A673 (cell line): ENCODE data around the gene GNLY. TPM values are rescaled to one million over a fixed set of nuclear protein-coding genes. Genes with fewer than 3 reads are reported as not detected.
"Not testable (repeated sequence)": the region's sequence is repeated elsewhere in the genome, so short reads cannot be mapped to it uniquely, and the experiment has no call there.

ENCODE experiments used
- BruUV-seq: library from RNA; stranded (reverse); fragments of 400-500 nt; replicated peaks from 2 replicates; lab custom pipeline; 2021; lab: Mats Ljungman, UMichigan
- CTCF ChIA-PET: fragments of 300-600 bp; sonication (Branson Sonifier 250); formaldehyde crosslinking; loops from one replicate; lab custom pipeline; 2022; ENCODE audit warnings: antibody characterized with exemption; lab: Charles Lee
- POLR2A ChIA-PET: fragments of 300-600 bp; sonication (Branson Sonifier 250); formaldehyde crosslinking; loops from one replicate; lab custom pipeline; 2022; ENCODE audit warnings: antibody characterized with exemption; ENCODE audit not compliant: low non-redundant PET; lab: Charles Lee
- DNase-seq: peaks from one replicate; pipeline ENCODE4 v3.0.0-alpha.2; 2015; ENCODE audit warnings: low spot score
- H3K27ac ChIP-seq: fragments of 200-600 bp; sonication (generic); 2 replicates; pipeline ENCODE4 v1.5.1; 2016; ENCODE audit warnings: mixed run types, low read depth, mild to moderate bottlenecking, mixed read lengths, antibody characterized with exemption, low read length; ENCODE audit not compliant: poor library complexity, severe bottlenecking
- H3K27me3 ChIP-seq: fragments of 200-600 bp; sonication (generic); replicated peaks from 2 replicates; pipeline ENCODE4 v1.6.1; 2017; ENCODE audit warnings: mixed run types, low read depth, mild to moderate bottlenecking, mixed read lengths, antibody characterized with exemption, low read length; ENCODE audit not compliant: insufficient read depth, poor library complexity
- H3K36me3 ChIP-seq: fragments of 200-600 bp; sonication (generic); 2 replicates; pipeline ENCODE4 v1.6.1; 2016; ENCODE audit warnings: mixed run types, mild to moderate bottlenecking, mixed read lengths, antibody characterized with exemption, low read length; ENCODE audit not compliant: insufficient read depth, poor library complexity, severe bottlenecking
- H3K4me1 ChIP-seq: fragments of 200-600 bp; sonication (generic); 2 replicates; pipeline ENCODE4 v1.6.1; 2017; ENCODE audit warnings: mixed run types, mild to moderate bottlenecking, mixed read lengths, antibody characterized with exemption, low read length; ENCODE audit not compliant: insufficient read depth, poor library complexity, severe bottlenecking
- H3K4me3 ChIP-seq: fragments of 200-600 bp; sonication (generic); 2 replicates; pipeline ENCODE4 v1.5.1; 2016; ENCODE audit warnings: low read depth, mixed run types, mild to moderate bottlenecking, mixed read lengths, low read length; ENCODE audit not compliant: poor library complexity, severe bottlenecking
- H3K9me3 ChIP-seq: fragments of 200-600 bp; sonication (generic); 2 replicates; pipeline ENCODE4 v1.6.1; 2016; ENCODE audit warnings: mixed run types, low read depth, mild to moderate bottlenecking, mixed read lengths, antibody characterized with exemption, low read length; ENCODE audit not compliant: poor library complexity, severe bottlenecking
- CTCF ChIP-seq: fragments of 300-800, 200-600 bp; sonication (generic); conservative IDR thresholded peaks from 2 replicates; pipeline ENCODE4 v1.5.1; 2017; ENCODE audit warnings: low read depth, mild to moderate bottlenecking, antibody characterized with exemption, low read length, moderate library complexity, mixed read lengths
- EZH2 ChIP-seq: fragments of 200-600 bp; sonication (generic); IDR thresholded peaks from 2 replicates; pipeline ENCODE4 v1.6.1; 2017; ENCODE audit warnings: borderline replicate concordance, low read depth, mild to moderate bottlenecking, mixed read lengths, antibody characterized with exemption, low read length; ENCODE audit not compliant: poor library complexity, severe bottlenecking
- intact Hi-C: fragments of 100-400 bp; cut with micrococcal nuclease; formaldehyde crosslinking; loops from one replicate; pipeline ENCODE4 v1.10.0; 2022; ENCODE audit not compliant: unreplicated experiment
- total RNA-seq: library from RNA; stranded (reverse); gene quantifications from 2 replicates; pipeline ENCODE4 v1.2.3, GENCODE V29; 2021

Gene GNLY
- total RNA-seq, 1 experiment from 2014 or later, result not detected

- H3K27me3 ChIP-seq, result no peaks in the 10 kb centered on the region
- no peak for TF ChIP-seq EZH2
- TF ChIP-seq CTCF, result no peak
- no peak overlapping the region for H3K4me3 ChIP-seq
- BruUV-seq, result no TSS peak
- ChIA-PET POLR2A (interaction anchor here (0.7 kb wide), 1 partner anchor 462 kb away, joined by 4 read pairs; no protein-coding TSS in a partner anchor), CTCF (no interaction called here)
- intact Hi-C loops, result no loop called here
- no peaks in the 10 kb centered on the region for H3K9me3 ChIP-seq
- no peak for DNase-seq
- peaks cover 23% of the 10 kb centered on the region for H3K36me3 ChIP-seq
- no peaks in the 10 kb centered on the region for H3K4me1 ChIP-seq
- no peak overlapping the region for H3K27ac ChIP-seq
Observed at GRCh38 chr2:85653996-85654395, 40.2 kb upstream of the GNLY start.

- CTCF ChIA-PET, result no interaction called here
Observed at GRCh38 chr2:85655961-85656417, 38.2 kb upstream of the GNLY start.

GRCh38 chr2:85656468-85656867 lies 37.7 kb upstream of the GNLY start:
- no TSS peak for BruUV-seq
- intact Hi-C loops, result no loop called here
- CTCF ChIA-PET, result interaction anchor here (1.0 kb wide), 1 partner anchor 23 kb away, joined by 14 read pairs; no protein-coding TSS in a partner anchor

More at GRCh38 chr2:85655961-85656417, 38.2 kb upstream of the GNLY start:
- Histone ChIP-seq H3K27ac (no peak overlapping the region), H3K27me3 (no peaks in the 10 kb centered on the region), H3K4me3 (no peak overlapping the region), H3K9me3 (no peaks in the 10 kb centered on the region), H3K36me3 (peaks cover 12% of the 10 kb centered on the region), H3K4me1 (no peaks in the 10 kb centered on the region)
- TF ChIP-seq EZH2 (no peak), CTCF (no peak)
- no peak for DNase-seq
- intact Hi-C loops, result no loop called here
- no TSS peak for BruUV-seq
- POLR2A ChIA-PET, result no interaction called here

GRCh38 chr2:85657399-85657798 lies 36.8 kb upstream of the GNLY start:
- intact Hi-C loops, POLR2A ChIA-PET: not testable (repeated sequence)

More at GRCh38 chr2:85656468-85656867, 37.7 kb upstream of the GNLY start:
- no peak for DNase-seq
- no peak for TF ChIP-seq EZH2
- TF ChIP-seq CTCF, result no peak
- no peak overlapping the region for H3K27ac ChIP-seq
- POLR2A ChIA-PET, result no interaction called here
- peaks cover 7% of the 10 kb centered on the region for H3K36me3 ChIP-seq
- no peaks in the 10 kb centered on the region for H3K9me3 ChIP-seq
- no peaks in the 10 kb centered on the region for H3K4me1 ChIP-seq
- no peak overlapping the region for H3K4me3 ChIP-seq
- H3K27me3 ChIP-seq, result no peaks in the 10 kb centered on the region

More at GRCh38 chr2:85657399-85657798, 36.8 kb upstream of the GNLY start:
- CTCF ChIA-PET, result interaction anchor here (1.0 kb wide), 1 partner anchor 22 kb away, joined by 14 read pairs; no protein-coding TSS in a partner anchor
- not testable (repeated sequence) for H3K27ac ChIP-seq, BruUV-seq, DNase-seq, H3K36me3 ChIP-seq, H3K4me1 ChIP-seq, H3K9me3 ChIP-seq, H3K4me3 ChIP-seq, H3K27me3 ChIP-seq
